Thymus (tissue), 11 donors: Measurements from ENCODE around the gene FGF14. TPM values are rescaled to one million over a fixed set of nuclear protein-coding genes. Genes with fewer than 3 reads are reported as not detected.

Source experiments
- DNase-seq, 9 donors: peaks; one replicate each; pipeline ENCODE4 v3.0.0-alpha.2; 2013; ENCODE audit warnings: low spot score in 9 of 9, low read depth in 6 of 9, missing footprints in 1 of 9
- H3K27ac ChIP-seq, 2 donors: one replicate each; pipeline ENCODE4 v1.5.1; 2013; ENCODE audit warnings: control low read depth in 1 of 2, low read depth in 1 of 2, low read length in 1 of 2, mild to moderate bottlenecking in 1 of 2, moderate library complexity in 1 of 2
- H3K27me3 ChIP-seq, 2 donors: one replicate each; pipeline ENCODE4 v1.5.1; 2013; ENCODE audit warnings: low read length in 1 of 2; ENCODE audit not compliant: control insufficient read depth in 2 of 2, insufficient read depth in 1 of 2
- H3K36me3 ChIP-seq, 2 donors: one replicate each; pipeline ENCODE4 v1.5.1; 2013; ENCODE audit warnings: low read length in 1 of 2, mild to moderate bottlenecking in 1 of 2, moderate library complexity in 1 of 2; ENCODE audit not compliant: control insufficient read depth in 2 of 2, insufficient read depth in 2 of 2
- H3K4me1 ChIP-seq, 2 donors: one replicate each; pipeline ENCODE4 v1.5.1; 2013; ENCODE audit warnings: low read length in 2 of 2; ENCODE audit not compliant: control insufficient read depth in 2 of 2, insufficient read depth in 2 of 2
- H3K4me3 ChIP-seq, 2 donors: one replicate each; pipeline ENCODE4 v1.5.1; 2013; ENCODE audit warnings: low read length in 2 of 2, control low read depth in 1 of 2, mild to moderate bottlenecking in 1 of 2
- H3K9me3 ChIP-seq, 2 donors: one replicate each; pipeline ENCODE4 v1.5.1; 2013; ENCODE audit warnings: low read length in 1 of 2, mild to moderate bottlenecking in 1 of 2; ENCODE audit not compliant: control insufficient read depth in 2 of 2, insufficient read depth in 1 of 2
- WGBS: extraction: QIAGEN DNeasy Blood & Tissue Kit; methylation state at CpG from one replicate; pipeline ENCODE4 v1.1.7; 2013; 5-methylcytosine and 5-hydroxymethylcytosine counted together
- polyA plus RNA-seq: library from polyadenylated mRNA; stranded (reverse); fragments of 200-250 nt; gene quantifications from one replicate; pipeline ENCODE4 v1.2.3, GENCODE V29; 2013
- total RNA-seq: library from RNA; stranded (reverse); fragments of 120-200 nt; gene quantifications from one replicate; pipeline ENCODE4 v1.2.4, GENCODE V29; 2013
- donor health status: healthy.

Gene FGF14
- total and polyA plus RNA-seq, 2 donors, result 0.05 to 0.14 TPM

- DNase-seq, result no peak
- 55% methylated on average over 3 of the region's 3 CpGs for WGBS
- H3K27me3 ChIP-seq, result no peaks in the 10 kb centered on the region
Measured at GRCh38 chr13:102212729-102213128, 189.1 kb downstream of the FGF14 start.

DNA sequence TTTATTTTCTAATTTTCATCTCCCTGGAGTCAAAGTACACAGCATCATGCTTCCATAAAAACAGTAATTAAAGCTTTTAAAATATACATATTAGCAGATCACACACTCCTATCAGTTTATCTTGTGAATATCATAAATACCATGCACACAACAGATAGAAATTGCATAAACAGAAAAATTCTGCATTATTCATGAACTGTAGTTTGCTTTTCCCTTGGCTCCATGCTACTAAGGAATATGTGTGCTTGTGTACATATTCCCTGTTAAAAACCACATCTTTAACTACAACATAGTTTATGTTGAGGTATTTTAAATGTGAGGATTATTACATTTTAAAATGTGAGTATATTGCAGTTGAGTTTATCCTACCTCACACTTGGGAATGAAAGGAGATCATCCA is 193.5 kb downstream of the FGF14 start:
- H3K4me3 ChIP-seq, result no peak overlapping the region
- no peak for DNase-seq
- H3K27me3 ChIP-seq, result no peaks in the 10 kb centered on the region
- no peaks in the 10 kb centered on the region for H3K9me3 ChIP-seq
- no peaks in the 10 kb centered on the region for H3K36me3 ChIP-seq
- H3K27ac ChIP-seq, result no peak overlapping the region
- no peaks in the 10 kb centered on the region for H3K4me1 ChIP-seq

More at GRCh38 chr13:102212729-102213128, 189.1 kb downstream of the FGF14 start:
- H3K36me3 ChIP-seq, result no peaks in the 10 kb centered on the region
- H3K4me1 ChIP-seq, result no peaks in the 10 kb centered on the region
- H3K9me3 ChIP-seq, result no peaks in the 10 kb centered on the region
- no peak overlapping the region for H3K27ac ChIP-seq
- no peak overlapping the region for H3K4me3 ChIP-seq

DNA sequence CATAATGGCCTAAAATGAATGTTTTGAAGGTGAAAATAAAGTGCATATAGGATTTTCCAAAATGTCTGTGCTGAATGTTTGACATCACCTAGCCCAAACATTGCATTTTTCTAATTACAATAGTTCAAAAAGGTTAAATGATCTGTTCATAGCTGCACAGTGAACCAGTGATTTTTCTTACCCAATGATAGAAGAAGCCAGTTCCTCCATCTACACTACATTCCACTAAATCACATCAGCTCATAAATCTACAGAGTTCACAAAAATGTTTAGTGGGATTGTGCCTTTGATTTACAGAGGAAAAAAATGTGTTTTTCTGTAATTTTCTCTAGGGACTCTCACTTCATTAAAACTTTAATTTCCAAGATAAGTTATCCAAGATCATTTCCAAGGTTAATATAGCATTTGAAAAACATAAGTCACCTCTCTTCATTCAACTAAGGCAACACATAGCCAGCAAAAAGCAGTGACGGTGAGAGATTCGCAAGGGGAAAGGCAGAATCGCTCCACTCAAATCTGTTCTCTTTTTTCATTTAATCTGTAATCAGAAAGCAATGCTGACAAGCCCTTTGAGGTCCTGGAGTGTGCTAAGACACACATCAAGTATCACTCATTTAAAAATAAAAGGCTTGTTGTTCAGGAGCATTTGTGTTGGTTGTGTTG is 194.0 kb downstream of the FGF14 start:
- no peak overlapping the region for H3K4me3 ChIP-seq
- no peak overlapping the region for H3K27ac ChIP-seq
- no peaks in the 10 kb centered on the region for H3K36me3 ChIP-seq
- no peaks in the 10 kb centered on the region for H3K27me3 ChIP-seq
- no peak for DNase-seq
- 96% methylated on average over 3 of the region's 3 CpGs for WGBS
- H3K9me3 ChIP-seq, result no peaks in the 10 kb centered on the region
- H3K4me1 ChIP-seq, result no peaks in the 10 kb centered on the region

DNA sequence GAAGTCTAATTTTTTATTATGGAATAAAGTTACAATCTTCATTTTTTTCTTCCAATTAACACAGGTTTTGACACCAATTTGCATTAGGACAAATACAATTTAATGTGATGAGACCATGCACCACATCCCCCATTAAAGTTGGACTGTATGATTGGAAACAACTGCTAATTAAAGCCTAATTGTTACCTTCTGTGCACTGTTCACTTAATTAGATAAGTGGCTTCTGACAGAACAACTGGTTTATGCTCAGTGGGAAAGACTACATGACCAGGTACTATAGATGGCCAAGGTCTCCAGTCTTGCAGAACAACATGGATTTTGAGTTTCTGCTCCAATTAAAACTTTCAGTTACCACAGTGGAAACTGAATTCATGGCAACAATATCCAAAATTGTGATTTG is 198.1 kb downstream of the FGF14 start:
- Histone ChIP-seq H3K9me3 (no peaks in the 10 kb centered on the region), H3K27ac (no peak overlapping the region), H3K27me3 (no peaks in the 10 kb centered on the region), H3K4me1 (no peaks in the 10 kb centered on the region), H3K4me3 (no peak overlapping the region), H3K36me3 (no peaks in the 10 kb centered on the region)
- DNase-seq, result no peak

DNA sequence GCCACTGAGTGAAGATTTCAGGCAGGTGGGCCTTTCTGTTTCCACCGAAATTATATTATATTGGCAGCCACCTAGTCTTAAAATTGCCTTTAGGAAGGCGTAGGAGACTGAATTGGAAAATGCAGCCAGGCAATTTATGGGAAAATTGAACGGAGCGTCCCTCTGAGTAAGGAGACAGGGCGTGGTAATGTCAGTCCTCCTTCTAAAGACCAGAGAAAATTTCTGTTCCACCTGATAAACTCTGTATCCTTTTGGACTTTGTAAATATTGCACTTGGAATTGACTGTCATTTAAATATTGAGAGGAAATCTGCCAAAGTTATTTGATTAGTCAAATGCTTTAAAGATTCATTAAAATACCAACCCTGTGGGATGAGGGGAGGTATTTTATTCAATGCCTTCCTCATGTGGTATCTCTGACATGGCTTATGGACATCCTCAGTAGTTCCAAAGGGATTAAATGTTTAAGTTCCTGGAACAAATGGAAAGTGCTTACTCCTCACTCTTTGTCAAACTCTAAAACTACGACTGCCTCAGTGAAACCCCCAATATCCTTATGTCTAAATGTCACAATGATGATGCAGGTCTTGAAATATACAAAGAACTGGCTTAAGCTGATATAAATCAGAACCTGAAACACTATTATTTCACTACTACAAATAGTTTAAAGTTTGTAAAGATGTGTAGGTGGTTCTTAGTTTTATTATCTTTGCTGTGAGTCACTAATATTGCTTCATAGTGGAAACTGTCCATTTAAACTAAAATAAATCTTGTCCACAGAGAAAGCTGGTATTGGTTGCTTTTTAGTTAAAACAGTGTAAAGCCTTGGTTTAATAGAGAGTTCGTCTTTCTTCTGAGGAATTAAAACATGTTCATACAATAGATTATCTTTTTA is 203.2 kb downstream of the FGF14 start:
- no peaks in the 10 kb centered on the region for H3K9me3 ChIP-seq
- H3K36me3 ChIP-seq, result no peaks in the 10 kb centered on the region
- no peak overlapping the region for H3K27ac ChIP-seq
- H3K4me3 ChIP-seq, result no peak overlapping the region
- no peak for DNase-seq
- no peaks in the 10 kb centered on the region for H3K4me1 ChIP-seq
- WGBS, result 92% methylated on average over 7 of the region's 7 CpGs
- no peaks in the 10 kb centered on the region for H3K27me3 ChIP-seq

DNA sequence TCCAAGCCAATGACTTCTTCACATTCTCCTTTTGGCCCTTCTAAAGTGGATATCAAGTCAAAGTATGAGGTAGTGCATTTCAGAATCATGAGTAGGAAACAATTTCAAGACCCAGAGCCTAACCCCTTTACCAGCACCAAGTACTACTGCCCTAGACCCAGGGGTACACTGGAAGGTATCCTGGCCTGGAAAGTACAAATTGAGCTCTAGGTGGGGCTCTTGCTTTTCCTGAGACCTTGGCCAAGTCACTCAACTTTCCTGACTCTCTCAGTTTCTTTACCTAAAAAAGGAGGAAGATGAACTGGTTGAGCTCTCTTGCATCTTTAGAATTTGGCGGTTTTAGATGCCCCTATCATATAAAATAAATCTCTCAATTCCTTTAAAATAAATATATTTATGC is 204.7 kb downstream of the FGF14 start:
- WGBS, result 66% methylated on average over 1 of the region's 1 CpG
- Histone ChIP-seq H3K27ac (no peak overlapping the region), H3K27me3 (no peaks in the 10 kb centered on the region), H3K4me1 (no peaks in the 10 kb centered on the region), H3K9me3 (no peaks in the 10 kb centered on the region), H3K4me3 (no peak overlapping the region), H3K36me3 (no peaks in the 10 kb centered on the region)
- no peak for DNase-seq

GRCh38 chr13:102195566-102196462 is 206.0 kb downstream of the FGF14 start:
- no peaks in the 10 kb centered on the region for H3K27me3 ChIP-seq
- no peak overlapping the region for H3K27ac ChIP-seq
- no peak overlapping the region for H3K4me3 ChIP-seq
- H3K4me1 ChIP-seq, result no peaks in the 10 kb centered on the region
- no peaks in the 10 kb centered on the region for H3K9me3 ChIP-seq
- no peaks in the 10 kb centered on the region for H3K36me3 ChIP-seq
- 83% methylated on average over 4 of the region's 4 CpGs for WGBS
- DNase-seq, result no peak

DNA sequence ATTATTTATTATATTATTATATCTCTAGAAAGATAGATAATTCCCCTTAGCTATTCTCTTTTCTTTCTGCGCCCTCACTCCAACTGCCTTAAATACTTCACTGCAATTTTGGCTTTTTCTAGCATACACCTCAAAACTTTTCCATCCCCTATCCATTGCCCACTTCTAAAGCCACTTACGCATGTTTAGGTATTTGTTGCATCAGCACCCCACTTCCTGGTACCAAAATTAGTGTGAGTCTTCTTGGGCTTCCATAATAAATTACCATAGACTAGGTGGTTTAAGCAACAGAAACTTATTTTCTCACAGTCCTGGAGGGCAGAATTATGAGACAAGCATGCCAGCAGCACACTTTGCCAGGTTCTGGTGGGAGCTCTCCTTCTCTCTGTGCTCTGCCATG is 209.0 kb downstream of the FGF14 start:
- no peak for DNase-seq
- H3K4me3 ChIP-seq, result no peak overlapping the region
- no peak overlapping the region for H3K27ac ChIP-seq
- 98% methylated on average over 2 of the region's 2 CpGs for WGBS
- H3K9me3 ChIP-seq, result no peaks in the 10 kb centered on the region
- H3K27me3 ChIP-seq, result no peaks in the 10 kb centered on the region
- H3K4me1 ChIP-seq, result no peaks in the 10 kb centered on the region
- H3K36me3 ChIP-seq, result no peaks in the 10 kb centered on the region
